ENCODE results near the gene SERAC1.

Gene SERAC1

DNA sequence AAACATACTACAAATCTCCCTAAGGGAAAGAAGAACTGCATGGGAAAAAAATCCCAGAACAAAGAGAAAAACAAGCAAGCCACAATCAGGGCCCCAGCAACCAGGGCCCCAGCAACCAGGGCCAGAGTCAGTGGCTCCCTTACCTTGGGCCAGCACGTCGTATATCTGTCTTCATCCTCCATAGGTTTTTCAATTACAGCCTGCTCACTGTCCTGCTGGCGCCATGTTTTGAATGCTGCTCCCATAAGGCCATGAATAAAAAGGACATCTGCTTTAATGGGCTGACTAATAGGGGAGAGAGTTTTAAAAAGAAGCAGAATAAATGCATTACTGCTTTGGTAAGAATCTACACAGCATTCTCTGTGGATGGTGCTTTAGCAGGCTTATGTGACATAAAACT lies 49.2 kb downstream of the SERAC1 start:
- DNase-seq: no peak

DNA sequence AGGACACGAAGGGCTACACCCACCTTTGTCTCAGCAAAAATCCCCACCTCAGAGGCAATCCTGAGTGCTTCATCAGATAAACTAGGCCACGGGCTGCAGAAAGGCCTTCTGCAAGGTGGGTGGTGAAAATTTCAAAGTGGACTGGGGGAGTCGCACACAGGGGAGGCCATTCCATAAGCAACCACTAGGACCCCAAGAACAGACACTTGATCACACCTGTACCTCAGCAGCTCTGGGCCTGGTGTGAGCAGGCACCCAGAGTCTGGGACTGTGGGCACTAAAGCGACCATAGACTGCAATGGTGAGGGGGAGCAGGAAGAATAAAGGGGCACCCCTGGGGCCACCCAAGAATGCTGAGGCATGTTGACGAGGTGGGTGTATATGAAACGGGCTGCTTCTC lies 52.6 kb downstream of the SERAC1 start:
- no peak for DNase-seq

- no peak for DNase-seq
These were observed 53.0 kb downstream of the SERAC1 start for GRCh38 chr6:158115102-158115501.

DNA sequence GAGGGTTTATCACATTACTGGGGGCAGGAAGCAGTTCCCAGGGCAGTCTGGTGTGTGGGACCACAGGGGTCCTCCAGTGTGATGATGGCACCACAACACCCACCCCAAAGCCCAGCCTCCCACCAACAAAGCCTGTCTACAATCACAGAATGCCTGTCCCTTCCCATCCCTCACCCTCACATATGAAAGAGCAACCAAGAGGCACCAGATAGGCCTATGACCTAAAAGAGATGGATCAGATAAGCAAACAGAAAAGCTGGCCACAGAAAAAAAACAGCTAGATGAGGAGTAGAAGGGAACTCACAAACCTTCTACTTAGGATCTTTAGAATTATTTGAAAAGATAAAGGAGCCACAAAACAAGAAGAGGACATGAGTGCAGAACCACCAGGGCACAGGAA lies 54.3 kb downstream of the SERAC1 start:
- DNase-seq: no peak

- no peak for DNase-seq
These were observed 56.1 kb downstream of the SERAC1 start for GRCh38 chr6:158111987-158112386.

- no peak for DNase-seq
These were observed 57.1 kb downstream of the SERAC1 start for GRCh38 chr6:158110986-158111385.

DNA sequence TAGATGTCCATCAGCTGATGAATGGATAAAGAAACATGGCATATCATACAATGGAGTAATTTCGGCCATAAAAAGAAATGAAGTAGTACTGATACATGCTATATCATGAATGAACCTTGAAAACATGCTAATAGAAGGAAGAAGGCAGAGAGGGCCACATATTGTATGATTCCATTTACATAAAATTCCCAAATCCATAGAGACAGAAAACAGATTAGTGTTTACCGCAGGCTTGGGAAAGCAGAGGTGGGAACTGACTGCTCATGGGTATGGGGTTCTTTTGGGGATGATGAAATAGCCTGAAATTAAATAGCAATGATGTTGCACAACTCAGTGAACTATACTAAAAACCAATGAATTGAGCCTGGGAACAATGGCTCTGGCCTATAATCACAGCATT lies 58.3 kb downstream of the SERAC1 start:
- no peak for DNase-seq

DNA sequence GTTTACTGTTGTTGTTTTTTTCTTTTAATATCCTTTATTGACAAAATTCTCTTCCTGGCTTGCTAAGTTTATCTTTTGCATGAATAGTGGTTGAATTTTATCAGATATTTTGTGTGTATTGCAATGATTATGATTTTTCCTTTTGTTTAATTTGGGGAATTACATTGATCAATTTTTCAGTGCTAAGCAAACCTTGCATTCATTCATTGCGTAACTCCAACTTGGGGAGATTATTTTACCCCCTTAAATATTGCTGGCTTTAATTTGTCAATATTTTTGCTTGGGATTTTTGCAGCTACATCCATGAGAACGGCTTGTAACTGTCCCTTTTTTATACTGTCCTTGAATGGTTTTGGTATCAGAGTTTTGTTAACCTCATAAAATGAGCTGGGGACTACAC lies 63.4 kb downstream of the SERAC1 start:
- no peak for DNase-seq

GRCh38 chr6:158103228-158103627 lies 64.8 kb downstream of the SERAC1 start:
- no peak for DNase-seq

DNA sequence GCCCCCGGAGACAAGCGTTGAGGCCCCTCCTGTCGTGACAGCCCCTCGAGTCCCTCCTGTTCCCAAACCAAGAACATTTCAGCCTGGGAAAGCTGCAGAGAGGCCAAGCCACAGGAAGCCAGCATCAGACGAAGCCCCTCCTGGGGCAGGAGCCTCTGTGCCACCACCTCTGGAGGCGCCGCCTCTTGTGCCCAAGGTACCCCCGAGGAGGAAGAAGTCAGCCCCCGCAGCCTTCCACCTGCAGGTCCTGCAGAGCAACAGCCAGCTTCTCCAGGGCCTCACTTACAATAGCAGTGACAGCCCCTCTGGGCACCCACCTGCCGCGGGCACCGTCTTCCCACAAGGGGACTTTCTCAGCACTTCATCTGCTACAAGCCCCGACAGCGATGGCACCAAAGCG lies 72.4 kb downstream of the SERAC1 start:
- DNase-seq: no peak

DNA sequence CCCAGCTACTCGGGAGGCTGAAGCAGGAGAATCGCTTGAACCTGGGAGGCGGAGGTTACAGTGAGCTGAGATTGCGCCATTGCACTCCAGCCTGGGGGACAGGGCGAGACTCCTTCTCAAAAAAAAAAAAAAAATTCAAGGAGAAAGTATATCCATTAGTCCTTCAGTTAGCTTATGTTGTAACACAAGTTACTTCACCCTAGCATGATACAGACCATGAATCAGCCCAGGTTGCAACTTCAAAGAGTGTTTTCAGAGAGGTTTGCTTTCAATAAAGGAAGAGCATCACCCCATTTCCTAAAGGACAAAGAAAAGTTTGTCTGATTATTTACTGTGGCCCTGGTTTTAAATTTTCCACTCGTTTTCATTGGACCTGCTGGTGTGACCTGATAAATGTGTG lies 73.0 kb downstream of the SERAC1 start:
- no peak for DNase-seq

DNA sequence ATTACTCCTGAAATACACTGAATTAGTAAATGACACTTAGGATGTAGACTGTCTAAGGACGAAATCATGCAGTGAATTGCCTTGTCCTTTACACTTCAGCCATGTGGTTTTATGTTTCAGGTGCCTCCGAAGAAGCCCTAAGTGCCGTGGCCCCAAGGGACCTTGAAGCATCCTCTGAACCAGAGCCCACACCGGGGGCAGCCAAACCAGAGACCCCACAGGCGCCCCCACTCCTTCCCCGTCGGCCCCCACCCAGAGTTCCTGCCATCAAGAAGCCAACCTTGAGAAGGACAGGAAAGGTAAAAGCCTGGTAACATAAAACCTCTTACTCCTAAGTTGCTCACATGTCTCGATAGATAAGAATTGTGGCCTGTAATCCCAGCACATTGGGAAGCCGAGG lies 75.3 kb downstream of the SERAC1 start:
- no peak for DNase-seq

DNA sequence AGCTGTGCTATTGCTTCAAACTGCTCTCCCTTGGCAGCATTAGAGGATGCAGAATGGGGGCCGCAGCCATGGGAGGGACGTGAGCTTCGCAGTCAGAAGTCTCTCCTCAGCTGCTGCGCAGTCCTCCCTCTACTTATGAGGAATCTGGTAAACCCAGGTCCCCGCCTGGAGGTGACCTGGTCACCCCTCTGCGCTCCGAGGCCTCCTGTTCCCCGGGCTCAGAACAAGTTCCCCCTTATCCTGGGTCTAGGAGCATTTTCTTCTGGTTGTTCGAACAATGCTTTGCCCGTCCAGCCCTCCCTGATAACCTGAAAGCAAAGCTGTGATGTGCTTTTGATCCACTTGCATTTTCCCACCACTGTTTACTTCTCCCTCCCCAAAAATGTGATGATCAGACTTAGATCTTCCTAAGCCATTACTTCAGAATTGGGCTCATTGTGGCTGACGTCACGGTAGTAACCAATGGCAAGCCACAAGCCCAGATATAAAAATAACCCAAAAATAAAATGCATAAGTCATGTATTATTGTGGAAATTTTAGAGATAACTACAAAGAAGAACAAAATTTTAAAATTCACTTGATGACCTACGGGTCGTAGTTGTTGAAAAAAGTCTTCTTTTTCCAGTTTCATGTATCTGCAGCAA lies 80.7 kb downstream of the SERAC1 start:
- DNase-seq: no peak

DNA sequence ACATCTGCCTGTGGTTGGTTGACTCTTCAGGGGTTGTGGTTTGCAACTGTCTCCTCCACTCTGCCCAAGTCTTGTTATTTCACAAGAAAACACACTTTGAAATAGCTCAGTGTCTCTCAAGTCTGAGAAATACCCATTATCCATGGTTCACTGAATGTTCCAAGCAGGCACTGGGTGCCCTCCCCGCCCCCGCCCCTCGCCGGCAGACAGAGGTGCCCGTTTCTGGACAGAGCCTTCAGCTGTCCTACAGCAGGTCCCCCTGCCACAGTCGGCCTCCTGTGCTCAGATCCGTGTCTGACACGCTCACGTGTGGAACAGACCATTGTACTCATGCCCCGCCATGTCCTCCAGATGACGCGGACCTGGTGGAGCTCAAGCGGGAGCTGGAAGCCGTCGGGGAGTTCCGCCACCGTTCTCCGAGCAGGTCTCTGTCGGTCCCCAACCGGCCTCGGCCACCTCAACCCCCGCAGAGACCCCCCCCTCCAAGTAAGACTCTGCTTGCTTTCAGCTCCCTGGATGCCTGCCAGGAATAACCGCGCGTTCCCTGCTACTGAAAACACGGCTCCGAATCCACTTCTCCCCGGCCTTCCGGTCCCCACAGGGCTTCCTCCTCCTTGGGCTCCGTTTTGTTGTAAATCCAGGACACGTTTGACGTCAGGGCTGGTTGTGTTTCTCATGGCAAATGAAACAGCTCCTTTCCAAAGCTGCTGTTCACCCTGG lies 81.4 kb downstream of the SERAC1 start:
- DNase-seq: peak in 1 of 2 donors; percentile 49

DNA sequence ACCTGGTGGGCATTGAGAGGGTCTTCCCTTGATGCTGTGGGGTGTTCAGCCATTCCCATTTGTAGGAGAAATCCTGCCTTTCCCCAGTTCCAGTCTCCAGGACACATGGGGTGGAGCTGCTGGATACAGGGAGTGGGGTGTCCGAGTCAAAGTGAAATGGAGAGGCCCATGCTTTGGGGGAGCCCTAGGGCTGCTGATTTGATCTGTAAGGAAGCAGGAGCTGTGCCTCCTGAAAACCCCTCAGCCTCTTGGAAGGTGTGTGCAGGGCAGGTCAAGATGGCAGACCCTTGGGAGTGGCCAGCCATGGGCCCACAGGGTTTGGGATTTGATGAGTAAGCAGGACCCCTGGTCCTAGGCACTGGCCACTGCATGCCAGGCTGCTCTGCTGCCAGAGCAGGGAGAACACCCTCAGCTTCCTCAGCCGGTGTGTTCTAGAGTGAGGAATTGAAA lies 82.0 kb downstream of the SERAC1 start:
- DNase-seq: no peak

DNA sequence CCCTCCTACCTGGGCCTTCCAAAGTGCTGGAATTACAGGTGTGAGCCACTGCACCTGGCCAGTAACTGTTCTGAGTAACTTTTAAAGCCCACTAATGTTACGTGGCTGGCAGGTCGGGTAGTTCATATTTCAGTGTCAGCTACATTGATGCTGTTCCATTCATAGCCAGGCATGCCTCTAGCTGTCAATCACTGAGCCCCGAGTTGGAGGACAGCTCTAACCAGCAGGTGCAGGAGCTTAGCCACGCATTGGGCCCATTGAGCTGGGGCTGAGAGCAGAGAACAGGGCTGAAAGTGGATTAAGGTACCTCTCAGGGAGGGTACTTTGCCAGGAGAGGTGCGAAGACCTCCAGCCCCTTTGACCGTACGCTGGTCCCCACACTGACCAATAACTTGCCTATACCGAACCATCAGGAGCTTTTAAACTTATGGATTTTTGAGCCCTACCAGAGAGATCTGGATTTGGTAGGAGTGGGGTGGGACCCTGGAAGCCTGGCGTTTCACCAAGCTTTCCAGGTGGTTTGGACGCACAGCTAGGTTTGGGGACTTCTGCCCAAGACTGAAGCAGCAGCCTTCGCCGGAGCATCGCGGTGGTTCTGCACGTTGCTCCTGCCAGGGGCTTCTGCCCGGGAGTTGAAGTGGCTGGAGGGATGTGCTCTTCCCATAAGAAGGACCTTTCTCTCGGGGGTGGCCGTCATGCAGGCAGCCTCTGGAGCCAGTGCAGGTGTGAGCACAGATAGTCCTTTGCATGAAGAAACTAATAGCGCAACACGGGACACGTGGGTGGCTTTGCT lies 82.6 kb downstream of the SERAC1 start:
- no peak for DNase-seq

DNA sequence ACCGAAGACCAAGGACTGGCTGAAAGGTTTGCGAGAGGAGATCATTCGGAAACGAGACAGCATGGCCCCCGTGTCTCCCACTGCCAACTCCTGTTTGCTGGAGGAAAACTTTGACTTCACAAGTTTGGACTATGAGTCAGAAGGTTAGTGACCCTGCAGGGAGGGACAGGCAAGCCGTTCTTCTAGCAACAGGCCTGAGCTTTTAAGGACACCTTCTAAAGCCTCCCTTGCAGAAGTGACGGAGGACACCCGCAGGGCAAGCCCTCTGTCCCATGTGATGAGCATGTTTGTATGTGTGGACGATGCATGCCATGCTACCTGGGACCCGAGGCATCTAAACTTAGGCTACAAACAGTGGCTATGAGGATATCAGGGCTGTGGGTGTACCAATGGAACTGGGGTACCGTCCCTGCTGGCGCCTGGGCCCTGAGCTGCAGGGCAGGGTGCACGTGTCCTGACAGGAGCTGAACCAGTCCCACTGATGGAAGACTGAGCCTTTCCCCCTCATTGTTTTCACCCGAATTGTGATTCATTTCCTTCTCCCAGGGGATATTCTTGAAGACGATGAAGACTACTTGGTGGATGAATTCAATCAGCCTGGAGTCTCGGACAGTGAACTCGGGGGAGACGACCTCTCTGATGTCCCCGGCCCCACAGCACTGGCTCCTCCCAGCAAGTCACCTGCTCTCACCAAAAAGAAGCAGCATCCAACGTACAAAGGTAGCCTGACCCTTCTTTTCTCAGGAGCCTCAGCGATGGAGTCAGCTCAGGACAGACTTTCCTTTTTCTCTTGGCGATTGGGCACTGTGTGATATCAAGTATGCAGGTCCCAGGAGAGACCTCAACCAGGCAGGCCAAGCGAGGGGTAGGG lies 84.4 kb downstream of the SERAC1 start:
- no peak for DNase-seq

DNA sequence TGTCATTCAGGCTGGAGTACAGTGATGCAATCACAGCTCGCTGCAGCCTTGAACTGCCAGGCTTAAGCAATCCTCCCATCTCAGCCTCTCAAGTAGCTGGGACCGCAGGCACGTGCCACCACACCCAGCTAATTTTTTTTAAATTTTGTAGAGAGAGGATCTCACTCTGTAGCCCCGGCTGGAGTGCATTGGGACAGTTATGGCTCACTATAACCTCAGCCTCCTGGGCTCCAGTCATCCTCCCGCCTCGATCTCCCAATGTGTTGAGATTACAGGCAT lies 86.5 kb downstream of the SERAC1 start:
- peak; percentile 75 for DNase-seq

- no peak for DNase-seq
These were observed 87.0 kb downstream of the SERAC1 start for GRCh38 chr6:158080849-158081656.

DNA sequence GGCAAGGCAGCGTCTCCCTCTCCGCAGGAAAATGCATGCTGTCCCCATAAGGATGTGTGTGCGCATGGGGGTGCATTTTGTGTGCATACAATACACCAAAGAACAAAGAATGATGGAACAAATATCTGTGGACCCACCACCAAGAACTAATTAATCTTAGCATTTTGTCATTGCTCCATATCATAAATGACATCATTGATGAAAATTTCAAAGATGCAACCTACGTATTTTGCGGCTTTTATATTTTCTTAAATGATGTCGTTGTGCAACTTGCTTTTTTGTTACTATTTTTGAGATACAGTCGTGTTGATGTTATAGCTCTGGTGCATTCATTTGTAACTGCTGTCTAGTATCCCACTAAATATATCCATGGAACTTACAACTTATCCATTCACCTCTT lies 89.7 kb downstream of the SERAC1 start:
- DNase-seq: no peak

DNA sequence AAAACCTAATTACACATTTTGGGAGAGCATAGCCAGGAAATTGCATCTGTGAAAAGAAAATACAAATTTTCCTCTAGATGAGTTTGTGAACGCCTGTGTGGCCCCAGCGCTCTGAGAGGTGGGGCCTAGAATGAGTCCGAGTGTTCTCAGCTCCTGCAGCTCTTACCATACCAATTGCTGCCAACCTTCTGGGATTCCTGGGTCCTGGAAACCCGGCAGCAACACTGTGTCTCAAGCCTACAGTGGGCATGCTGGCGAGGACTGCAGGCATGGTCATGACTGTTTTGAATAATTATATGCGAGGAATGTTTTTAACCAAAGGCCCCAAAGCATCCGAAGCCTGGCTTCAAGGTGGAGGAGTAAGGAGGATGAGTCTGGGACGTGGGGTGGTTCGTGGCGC lies 90.4 kb downstream of the SERAC1 start:
- DNase-seq: no peak

GRCh38 chr6:158076548-158076947 lies 91.5 kb downstream of the SERAC1 start:
- DNase-seq: no peak
